GM19438 (cell line): ENCODE results near the gene CDA.
"Not testable (repeated sequence)": the region's sequence is repeated elsewhere in the genome, so short reads cannot be mapped to it uniquely, and the experiment has no call there.

Experiments
- ATAC-seq: cut with Tn5 transposase; IDR thresholded peaks from one replicate; pipeline ENCODE4 v1.9.1; 2021; ENCODE audit warnings: low read depth; ENCODE audit not compliant: unreplicated experiment

Gene CDA

GRCh38 chr1:20584890-20585289, 4.0 kb upstream of the CDA start:
- ATAC-seq = no peak

- ATAC-seq = no peak
Observed at GRCh38 chr1:20586953-20587660, 1.8 kb upstream of the CDA start.

- no peak for ATAC-seq
Observed at GRCh38 chr1:20587661-20588053, 1.2 kb upstream of the CDA start.

- ATAC-seq = no peak
Observed at GRCh38 chr1:20589331-20590278, 708 bp downstream of the CDA start.

- ATAC-seq = no peak
Observed at GRCh38 chr1:20590306-20590777, 1.4 kb downstream of the CDA start.

DNA sequence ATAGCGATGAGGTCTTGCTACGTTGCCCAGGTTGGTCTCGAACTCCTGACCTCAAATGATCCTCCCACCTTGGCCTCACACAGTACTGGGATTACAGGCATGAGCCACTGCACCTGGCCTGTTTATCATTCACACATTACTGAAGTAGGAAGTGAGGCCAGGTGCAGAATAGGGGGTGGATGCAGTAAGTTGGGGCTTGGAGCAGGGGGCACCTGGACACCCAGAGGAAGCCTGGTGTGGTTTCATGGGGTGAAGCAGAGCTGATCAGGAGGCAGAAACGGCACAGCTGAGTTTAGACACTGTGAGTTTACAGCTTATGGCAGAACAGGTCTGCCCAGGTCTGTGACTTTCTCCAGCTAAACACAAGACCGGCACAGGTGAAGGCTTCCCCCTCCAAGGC, 4.9 kb downstream of the CDA start:
- ATAC-seq = no peak

GRCh38 chr1:20594746-20595145, 5.8 kb downstream of the CDA start:
- ATAC-seq = no peak

DNA sequence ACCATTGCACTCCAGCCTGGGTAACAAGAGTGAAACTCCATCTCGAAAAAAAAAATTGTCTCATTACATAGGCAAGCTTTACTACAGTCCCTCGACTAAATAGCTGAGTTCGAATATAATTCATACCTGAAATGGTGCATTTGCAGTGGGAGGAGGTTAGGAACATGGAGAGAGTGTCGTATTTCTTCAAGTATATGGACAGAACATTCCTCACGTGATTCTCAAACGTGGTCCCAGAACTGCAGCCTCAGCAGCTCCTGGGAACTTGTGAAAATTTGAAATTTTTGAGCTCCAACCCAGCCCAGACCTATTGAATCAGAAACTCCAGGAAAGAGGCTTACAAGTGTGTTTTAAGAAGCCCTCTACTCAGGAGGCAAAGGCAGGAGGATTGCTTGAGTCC, 7.2 kb downstream of the CDA start:
- no peak for ATAC-seq

- ATAC-seq = no peak
Observed at GRCh38 chr1:20597650-20598049, 8.8 kb downstream of the CDA start.

- no peak for ATAC-seq
Observed at GRCh38 chr1:20600156-20600555, 11.3 kb downstream of the CDA start.

GRCh38 chr1:20601129-20601825, 12.4 kb downstream of the CDA start:
- ATAC-seq = no peak

DNA sequence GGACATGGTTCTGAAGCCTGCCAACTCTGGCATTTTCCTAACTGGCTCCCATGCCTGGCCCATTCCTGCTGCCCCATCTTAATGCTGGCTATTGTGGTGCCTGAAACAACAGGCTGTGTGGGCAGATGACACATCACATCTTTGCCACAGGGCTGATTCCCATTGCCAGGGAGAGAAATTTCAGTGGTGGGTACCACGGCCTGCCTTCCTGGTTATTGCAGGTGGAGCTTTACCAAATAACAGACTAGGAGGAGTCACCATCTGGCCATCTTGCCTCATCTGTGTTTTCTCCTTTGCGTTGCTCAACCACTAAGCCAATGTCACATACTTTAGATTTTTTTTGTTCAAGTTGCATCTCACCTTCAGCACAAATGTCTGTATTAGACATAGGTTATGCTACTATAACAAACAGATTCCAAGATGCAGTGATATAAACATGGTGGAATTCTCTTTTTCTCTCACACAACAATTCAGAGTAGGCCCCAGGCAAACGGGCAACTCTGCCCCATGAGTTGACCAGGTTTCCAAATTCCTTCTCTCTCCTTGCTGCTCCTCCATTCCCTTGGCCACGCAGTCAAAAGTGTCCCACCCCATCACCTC, 14.1 kb downstream of the CDA start:
- ATAC-seq = no peak

DNA sequence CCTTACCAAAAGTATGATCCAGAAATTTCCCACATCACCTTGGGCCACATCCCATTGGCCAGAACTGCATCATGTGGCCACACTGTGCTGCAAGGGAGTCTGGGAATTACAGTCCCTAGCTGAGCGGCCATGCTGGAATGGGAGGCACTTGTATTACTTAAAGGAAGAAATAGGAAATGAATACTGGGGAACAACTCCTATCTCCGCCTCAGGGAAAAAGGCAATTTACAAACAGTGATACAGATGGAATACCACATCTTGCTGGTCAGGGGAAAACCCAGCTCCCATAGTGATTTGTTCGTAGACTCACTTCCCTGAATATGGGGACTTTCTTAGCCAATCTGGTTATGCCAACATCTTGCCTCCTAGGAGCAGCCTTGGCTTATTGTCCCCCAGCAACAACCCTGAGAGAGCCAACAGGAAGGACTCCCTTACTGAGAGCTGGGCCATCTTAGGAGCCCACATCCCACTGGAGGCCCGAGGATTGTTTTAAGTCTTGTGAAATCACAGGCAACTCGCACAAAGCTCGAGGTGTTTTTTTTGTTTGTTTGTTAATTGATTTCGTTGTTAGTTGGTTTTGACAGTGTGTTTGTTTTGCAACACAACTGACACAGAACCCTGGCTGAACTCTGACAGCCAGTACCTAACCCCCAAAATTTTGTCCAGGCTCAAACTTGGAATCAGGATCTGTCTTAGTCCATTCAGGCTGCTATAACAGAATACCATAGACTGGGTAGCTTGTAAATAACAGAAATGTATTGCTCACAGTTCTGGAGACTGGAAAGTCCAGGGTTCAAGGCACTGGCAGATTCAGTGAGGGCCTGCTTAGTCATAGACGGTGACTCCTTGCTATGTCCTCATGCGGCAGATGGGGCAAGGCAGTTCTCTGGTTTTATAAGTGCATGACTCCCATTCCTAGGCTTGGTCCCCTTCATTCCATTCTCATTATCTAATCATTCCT, 14.9 kb downstream of the CDA start:
- ATAC-seq = no peak

DNA sequence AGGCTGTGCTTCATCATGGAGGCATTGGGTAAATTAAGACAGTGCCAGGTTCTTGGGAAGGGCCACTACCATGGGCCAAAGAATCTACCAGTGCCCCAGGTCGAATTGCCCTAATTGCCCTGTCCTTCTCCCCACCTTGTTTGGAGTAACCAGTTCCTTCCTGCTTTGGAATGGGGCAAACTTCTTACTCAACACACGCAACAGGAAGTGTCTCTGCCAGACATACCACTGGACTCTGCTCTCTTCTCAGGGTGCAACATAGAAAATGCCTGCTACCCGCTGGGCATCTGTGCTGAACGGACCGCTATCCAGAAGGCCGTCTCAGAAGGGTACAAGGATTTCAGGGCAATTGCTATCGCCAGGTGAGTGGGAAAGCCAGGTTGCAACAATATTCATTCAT, 15.8 kb downstream of the CDA start:
- ATAC-seq = no peak

GRCh38 chr1:20606801-20607570, 18.1 kb downstream of the CDA start:
- not testable (repeated sequence) for ATAC-seq

DNA sequence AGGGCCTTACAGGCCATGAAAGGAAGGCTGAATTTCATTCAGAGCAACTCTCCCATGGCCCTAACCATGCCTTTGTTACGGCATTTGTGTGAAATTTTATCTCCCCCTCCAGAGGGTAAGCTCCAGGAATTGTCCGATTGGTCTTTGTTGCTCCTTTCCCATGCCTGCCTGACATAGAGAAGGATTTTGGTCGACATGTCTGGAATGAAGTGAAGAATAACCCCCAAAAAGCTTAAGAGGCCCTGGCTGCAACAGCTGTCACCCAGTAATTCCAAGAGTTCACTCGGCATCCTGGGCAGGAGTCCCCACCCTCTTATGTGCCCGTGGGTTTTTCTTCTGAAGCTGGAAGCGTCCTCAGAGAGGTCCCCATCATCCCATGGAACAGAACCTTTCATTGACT, 20.6 kb downstream of the CDA start:
- ATAC-seq = no peak

- no peak for ATAC-seq
Observed at GRCh38 chr1:20610970-20611369, 22.1 kb downstream of the CDA start.

- ATAC-seq = no peak
Observed at GRCh38 chr1:20611652-20612051, 22.8 kb downstream of the CDA start.

DNA sequence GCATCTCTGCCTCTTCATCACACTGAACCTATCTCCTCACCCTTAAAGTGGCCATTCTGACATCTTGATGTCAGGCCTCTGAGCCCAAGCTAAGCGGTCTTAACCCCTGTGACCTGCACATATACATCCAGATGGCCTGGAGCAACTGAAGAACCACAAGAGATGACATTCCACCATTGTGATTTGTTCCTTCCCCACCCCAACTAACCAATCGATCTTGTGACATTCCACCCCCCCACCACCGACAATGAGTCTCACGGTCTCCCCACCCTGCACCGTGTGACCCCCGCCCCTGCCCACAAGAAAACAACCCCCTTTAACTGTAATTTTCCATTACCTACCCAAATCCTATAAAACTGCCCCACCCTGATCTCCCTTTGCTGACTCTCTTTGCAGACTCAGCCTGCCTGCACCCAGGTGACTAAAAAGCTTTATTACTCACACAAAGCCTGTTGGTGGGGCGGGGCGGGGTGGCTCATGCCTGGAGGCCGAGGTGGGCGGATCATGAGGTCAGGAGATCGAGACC, 23.4 kb downstream of the CDA start:
- no peak for ATAC-seq
